SK-MEL-5 (cell line): ENCODE measurements around the gene MILR1. TPM values are rescaled to one million over a fixed set of nuclear protein-coding genes. Genes with fewer than 3 reads are reported as not detected.
"Not testable (repeated sequence)": the region's sequence is repeated elsewhere in the genome, so short reads cannot be mapped to it uniquely, and the experiment has no call there.

Source experiments
- DNase-seq: peaks from one replicate; pipeline ENCODE4 v3.0.0-alpha.2; 2016; ENCODE audit warnings: low read depth, low spot score
- in situ Hi-C: cut with HindIII; loops from 2 replicates; pipeline ENCODE4 v1.10.0; 2016; ENCODE audit warnings: low sequenced_read_pairs, high pct_unique_total_duplicates, low pct_unique_long_range_greater_than_20kb
- polyA plus RNA-seq, 2 experiments: library from polyadenylated mRNA; depleted of rRNA; stranded (reverse); fragments of >200 nt; gene quantifications; 2 replicates each; pipeline ENCODE4 v1.2.3, GENCODE V29; 2015
- total RNA-seq: library from RNA; depleted of rRNA; stranded (reverse); fragments of >200 nt; shearing (Covaris generic); gene quantifications from 2 replicates; pipeline ENCODE4 v1.2.3, GENCODE V29; 2014; rRNA removed

The MILR1 gene
- not detected in 2 replicates for total RNA-seq
- polyA plus RNA-seq (2015; cell fraction: cytosol; rRNA removed) = not detected in 2 replicates
- polyA plus RNA-seq (2015; cell fraction: nucleus; rRNA removed) = 1.0 TPM in 1 of 2 replicates, not detected in the other

GRCh38 chr17:64448665-64449512, at the start of gene MILR1:
MILR1 (plus strand) TSS chr17:64449115; CDS start chr17:64449169, 54 bp downstream.
- no peak for DNase-seq
- in situ Hi-C loops = no loop called here

GRCh38 chr17:64399767-64400156, 49.2 kb upstream of the MILR1 start:
- in situ Hi-C loops = loop anchor here (10.0 kb wide), 1 partner anchor 75 kb away; no protein-coding TSS in a partner anchor
- no peak for DNase-seq

- DNase-seq = no peak
- in situ Hi-C loops = no loop called here
Measured at GRCh38 chr17:64400642-64401041, 48.3 kb upstream of the MILR1 start.

- in situ Hi-C loops = no loop called here
- DNase-seq = no peak
Measured at GRCh38 chr17:64401244-64401860, 47.6 kb upstream of the MILR1 start.

GRCh38 chr17:64401941-64402340, 47.0 kb upstream of the MILR1 start:
- DNase-seq = peak; percentile 40
- in situ Hi-C loops = no loop called here

- DNase-seq = no peak
- in situ Hi-C loops = no loop called here
Measured at GRCh38 chr17:64402469-64402868, 46.4 kb upstream of the MILR1 start.

GRCh38 chr17:64403881-64404460, 44.9 kb upstream of the MILR1 start:
- in situ Hi-C loops = no loop called here
- no peak for DNase-seq

GRCh38 chr17:64406321-64407200, 42.4 kb upstream of the MILR1 start:
- DNase-seq = peak; percentile 74
- in situ Hi-C loops = no loop called here

- in situ Hi-C loops = no loop called here
- no peak for DNase-seq
Measured at GRCh38 chr17:64410750-64411490, 38.0 kb upstream of the MILR1 start.

GRCh38 chr17:64411999-64412771, 36.7 kb upstream of the MILR1 start:
- in situ Hi-C loops = no loop called here
- DNase-seq = no peak

GRCh38 chr17:64412944-64413381, 36.0 kb upstream of the MILR1 start:
- no peak for DNase-seq
- in situ Hi-C loops = no loop called here

GRCh38 chr17:64413513-64413912, 35.4 kb upstream of the MILR1 start:
- DNase-seq = no peak
- in situ Hi-C loops = no loop called here

GRCh38 chr17:64418506-64419339, 30.2 kb upstream of the MILR1 start:
- in situ Hi-C loops = no loop called here
- peak; percentile 90 for DNase-seq

- in situ Hi-C loops = no loop called here
- DNase-seq = peak; percentile 95
Measured at GRCh38 chr17:64420143-64420670, 28.7 kb upstream of the MILR1 start.

GRCh38 chr17:64422121-64422520, 26.8 kb upstream of the MILR1 start:
- in situ Hi-C loops = not testable (repeated sequence)

More at GRCh38 chr17:64422121-64422520, 26.8 kb upstream of the MILR1 start:
- DNase-seq = not testable (repeated sequence)
